NCI-H1048 (cell line): ENCODE results near the gene TMEM198.

Source experiments
- DNase-seq: peaks from one replicate; lab custom pipeline; 2025; lab: John Stamatoyannopoulos, UW

Gene TMEM198

DNA sequence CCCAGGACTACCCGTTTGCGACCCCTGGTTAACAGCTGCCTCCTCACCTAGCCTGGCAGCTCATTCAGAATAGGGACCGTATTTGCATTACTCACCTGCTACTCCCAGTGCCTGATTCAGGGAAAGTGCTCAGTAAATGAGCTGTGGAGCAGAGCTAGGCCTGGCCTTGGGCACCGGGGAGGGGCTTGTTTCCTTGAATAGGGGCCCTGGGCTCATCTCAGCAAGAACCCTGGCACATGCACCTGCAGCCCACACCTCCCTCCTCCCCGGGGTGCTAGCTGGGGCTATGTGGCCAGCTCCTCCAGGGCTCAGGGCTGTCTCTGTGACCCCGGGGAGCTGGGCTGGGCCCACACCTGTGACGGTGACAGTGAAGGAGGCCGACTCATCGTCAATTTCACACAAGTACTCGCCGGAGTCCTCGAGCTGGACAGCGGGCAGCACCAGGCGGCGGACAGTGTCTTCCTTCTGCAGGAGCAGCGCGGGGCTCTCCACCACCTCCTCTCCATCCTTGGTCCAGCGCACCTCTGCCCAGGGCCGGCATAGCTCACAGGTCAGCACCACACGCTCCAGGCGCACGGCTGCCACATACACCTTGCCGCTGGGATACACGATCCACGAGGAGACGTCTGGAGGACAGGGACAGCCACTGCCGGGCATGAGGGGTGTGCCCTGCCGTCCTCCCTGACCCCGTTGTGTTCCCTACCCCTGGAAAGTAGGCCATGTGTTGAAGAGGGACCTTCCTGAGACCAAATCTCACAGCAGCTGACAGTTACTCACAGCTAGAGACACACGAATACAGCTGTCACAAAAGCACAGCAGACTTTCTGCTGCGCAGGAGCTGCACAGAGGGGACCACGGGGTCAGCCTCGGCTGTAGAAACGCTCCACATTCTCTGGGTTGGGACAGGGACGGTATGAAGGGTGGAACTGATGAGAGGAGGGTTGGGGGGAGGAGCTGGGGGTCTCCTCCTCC is 18.5 kb downstream of the TMEM198 start:
- DNase-seq, result no peak

- DNase-seq, result no peak
Observed at GRCh38 chr2:219563271-219563928, 19.6 kb downstream of the TMEM198 start.

DNA sequence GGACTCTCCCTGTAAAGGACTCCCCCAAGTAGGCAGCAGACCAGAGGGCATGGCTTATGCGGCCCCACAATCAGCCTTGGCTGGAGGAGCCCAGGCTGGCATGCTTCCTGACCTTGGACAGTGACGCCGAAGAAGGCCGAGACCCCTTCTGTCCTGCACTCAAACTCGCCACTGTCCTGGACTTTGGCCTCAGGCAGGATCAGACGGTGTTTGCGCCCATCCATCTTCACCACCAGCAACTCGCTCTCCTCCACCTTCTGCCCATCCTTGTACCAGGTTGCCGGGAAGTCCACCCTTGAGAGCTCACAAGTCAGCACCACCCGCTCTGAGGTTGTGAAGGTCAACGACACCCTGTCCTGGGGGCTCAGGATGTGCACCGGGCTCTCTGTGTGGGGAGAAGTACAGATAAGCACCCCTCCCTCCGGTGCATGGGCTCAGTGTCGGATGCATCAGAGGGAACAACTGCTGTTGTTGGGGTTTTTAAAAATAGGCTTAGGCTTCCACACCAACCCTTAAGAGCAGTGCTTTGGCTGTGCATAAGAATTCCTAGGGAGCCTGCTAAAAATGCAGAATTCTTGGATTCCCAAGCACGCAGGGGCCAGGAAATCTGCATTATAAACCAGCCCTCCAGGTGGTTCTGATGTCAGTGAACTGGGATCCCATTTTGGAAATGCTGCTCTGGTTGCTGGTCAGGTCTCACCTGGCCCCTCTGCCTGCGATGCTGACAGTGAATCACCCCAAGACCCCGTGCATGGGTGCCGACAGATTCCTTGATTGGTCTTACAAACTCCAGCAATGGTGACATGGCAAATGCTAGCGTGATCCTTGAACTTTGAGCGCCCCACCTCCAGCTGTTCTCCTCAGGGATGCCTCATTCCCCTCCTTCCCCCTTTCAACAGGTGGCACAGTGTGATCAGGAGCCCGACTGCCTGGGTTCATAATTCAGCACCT is 21.6 kb downstream of the TMEM198 start:
- no peak for DNase-seq

- DNase-seq, result no peak
Observed at GRCh38 chr2:219566640-219567039, 22.8 kb downstream of the TMEM198 start.

- DNase-seq, result no peak
Observed at GRCh38 chr2:219567131-219567530, 23.3 kb downstream of the TMEM198 start.

DNA sequence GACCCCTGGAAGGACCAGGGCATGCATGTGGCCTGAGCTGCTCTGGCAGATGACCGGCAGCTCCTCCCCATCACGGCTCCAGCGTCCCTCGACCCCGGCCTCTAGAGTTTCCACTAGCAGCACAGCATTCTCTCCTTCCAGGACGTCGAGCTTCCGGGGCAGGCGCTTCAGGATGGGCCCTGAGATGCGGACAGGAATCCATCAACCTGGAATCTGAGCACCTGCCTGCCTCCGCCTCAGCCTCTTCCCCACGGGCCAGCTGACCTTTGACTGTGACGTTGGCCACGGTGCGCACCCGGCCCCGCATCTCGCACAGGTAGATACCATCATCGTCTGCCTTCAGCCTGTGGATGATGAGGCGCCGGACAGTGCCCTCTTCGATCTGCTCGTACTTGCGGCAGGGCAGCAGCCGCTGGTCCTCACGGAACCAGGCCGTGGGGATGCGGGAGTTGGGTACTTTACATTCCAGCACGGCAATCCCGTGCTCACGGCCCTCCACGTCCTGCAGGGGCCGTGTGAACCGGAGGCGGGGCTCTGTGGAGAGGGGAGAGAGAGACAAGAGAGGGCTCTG is 24.0 kb downstream of the TMEM198 start:
- no peak for DNase-seq

- no peak for DNase-seq
Observed at GRCh38 chr2:219569041-219569440, 25.2 kb downstream of the TMEM198 start.

DNA sequence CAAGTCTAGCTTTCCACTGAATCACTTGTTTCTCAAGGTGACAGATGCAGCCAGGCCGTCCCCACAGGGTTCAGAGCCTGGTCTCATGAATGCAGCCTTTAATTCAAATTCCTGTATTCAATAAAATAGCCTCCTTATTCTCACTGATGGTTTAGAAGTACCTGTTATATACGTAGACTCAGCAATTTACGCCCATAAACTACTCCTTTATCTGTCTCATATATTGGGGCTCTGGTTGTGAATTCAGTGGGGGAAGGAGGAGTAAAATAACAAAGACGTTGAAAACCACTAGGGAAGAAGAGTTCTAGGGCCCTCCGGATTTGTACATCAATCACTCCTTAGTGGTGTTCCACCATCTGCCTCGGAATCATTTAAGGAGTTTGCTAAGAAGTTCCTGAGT is 25.8 kb downstream of the TMEM198 start:
- DNase-seq, result no peak

DNA sequence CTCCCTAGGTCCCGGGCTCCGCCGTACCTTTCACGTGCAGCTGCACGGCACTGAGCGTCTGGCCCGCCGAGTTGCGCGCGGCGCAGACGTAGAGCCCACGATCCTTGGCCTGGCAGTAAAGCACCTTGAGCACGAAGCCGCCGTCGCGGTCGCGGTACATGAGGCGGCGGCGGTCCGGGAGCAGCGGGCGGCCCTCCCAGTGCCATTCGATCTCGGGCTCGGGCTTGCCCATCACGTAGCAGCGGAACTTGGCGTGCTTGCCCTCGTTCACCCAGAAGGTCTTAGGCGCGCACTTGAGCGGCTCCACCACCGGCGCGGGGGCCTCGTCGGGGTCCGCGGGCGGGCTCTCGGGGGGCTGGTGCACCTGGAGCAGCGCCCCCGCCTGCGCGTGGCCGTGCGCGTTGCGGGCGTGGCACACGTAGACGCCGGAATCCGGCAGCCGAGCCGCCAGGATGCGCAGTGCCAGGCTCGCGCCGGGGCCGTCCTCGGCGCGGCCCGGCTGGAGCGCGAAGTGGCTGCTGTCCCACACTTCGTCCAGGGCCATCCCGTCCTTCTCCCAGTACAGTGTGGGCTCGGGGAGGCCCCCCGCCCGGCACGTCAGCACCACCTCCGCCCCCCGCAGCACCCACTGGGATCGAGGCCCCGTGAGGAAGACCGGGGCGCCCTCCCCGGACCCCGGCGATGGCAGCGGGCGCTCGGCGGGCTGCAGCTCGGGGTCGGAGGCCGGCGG is 26.5 kb downstream of the TMEM198 start:
- DNase-seq, result no peak

DNA sequence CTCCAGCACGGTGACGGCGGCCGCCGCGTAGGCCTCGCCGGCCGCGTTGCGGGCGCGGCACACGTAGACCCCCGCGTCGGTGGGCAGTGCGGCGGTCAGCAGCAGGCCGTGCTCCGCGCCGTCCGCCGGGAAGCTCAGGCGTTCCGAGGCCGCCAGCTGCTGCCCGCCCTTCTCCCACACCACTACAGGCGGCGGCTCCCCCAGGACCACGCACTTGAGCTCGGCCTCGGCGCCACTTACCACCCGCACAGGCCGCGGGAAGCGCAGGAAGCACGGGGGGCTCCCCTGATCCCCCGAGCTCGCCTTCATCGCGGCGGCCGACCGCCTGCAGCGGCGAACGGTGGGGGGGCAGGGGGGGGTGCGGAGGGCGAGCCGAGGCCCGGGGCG is 27.1 kb downstream of the TMEM198 start:
- no peak for DNase-seq

GRCh38 chr2:219571311-219572236 is 27.7 kb downstream of the TMEM198 start, which contains the start of gene OBSL1:
TSS of gene OBSL1 (minus strand) at chr2:219571539. CDS start at chr2:219571232, 307 bp downstream.
- DNase-seq, result peak; percentile 41

- DNase-seq, result no peak
Observed at GRCh38 chr2:219572237-219573001, 28.6 kb downstream of the TMEM198 start, which contains the start of gene INHA. TSS of gene INHA (plus strand) at chr2:219572310. CDS start at chr2:219572375, 65 bp downstream.

GRCh38 chr2:219573166-219573565 is 29.3 kb downstream of the TMEM198 start:
- no peak for DNase-seq

DNA sequence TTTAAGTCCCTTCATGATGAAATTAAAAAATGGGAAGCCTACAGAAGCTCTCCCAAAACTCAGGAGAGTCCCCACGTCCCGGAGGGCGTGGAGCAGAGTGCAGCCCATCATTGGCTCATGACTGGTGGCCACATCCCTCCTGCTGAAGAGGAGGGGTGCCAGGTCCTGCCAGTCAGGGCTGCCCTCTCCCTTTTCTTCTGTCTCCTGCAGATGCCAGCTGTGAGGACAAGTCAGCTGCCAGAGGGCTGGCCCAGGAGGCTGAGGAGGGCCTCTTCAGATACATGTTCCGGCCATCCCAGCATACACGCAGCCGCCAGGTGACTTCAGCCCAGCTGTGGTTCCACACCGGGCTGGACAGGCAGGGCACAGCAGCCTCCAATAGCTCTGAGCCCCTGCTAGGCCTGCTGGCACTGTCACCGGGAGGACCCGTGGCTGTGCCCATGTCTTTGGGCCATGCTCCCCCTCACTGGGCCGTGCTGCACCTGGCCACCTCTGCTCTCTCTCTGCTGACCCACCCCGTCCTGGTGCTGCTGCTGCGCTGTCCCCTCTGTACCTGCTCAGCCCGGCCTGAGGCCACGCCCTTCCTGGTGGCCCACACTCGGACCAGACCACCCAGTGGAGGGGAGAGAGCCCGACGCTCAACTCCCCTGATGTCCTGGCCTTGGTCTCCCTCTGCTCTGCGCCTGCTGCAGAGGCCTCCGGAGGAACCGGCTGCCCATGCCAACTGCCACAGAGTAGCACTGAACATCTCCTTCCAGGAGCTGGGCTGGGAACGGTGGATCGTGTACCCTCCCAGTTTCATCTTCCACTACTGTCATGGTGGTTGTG is 30.9 kb downstream of the TMEM198 start:
- no peak for DNase-seq

DNA sequence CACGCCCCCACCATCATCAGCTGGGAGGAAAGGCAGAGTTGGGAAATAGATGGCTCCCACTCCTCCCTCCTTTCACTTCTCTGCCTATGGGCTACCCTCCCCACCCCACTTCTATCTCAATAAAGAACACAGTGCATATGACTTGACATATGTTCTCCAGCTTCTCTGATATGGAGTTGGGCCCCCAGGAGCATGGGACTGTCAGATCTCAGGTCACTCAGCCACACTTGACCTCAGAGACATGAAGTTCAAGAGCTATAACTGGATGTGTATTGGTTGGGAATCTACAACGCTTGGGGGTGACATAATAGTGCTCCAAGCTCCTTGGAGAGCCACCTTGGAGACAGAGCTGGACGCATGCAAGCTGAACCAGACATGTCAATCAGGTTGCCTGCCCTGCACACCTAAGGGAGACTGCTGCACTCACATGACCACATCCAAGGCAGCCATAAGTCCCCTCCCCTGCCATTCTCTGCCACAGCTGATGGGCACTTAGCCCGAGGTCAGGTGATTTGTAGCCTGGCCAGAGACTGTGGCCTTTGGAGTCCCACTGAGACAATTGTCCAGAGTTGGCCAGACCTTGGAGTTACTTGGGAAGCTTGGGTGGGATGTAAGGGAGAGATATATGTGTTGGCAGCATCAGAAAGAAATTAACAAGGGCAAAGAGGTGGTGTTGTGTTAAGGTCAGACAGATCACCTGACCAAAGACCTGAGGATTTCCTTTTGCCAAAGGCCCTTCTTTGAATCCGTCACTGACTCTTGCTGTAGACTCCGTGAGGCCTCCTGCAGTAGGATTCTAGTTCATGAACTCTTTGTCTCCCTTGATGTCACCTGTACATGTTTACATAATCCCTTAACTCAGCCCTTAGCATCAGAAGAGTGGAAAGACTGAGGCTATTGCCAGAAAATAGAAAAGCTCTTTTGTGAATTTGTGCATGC is 32.0 kb downstream of the TMEM198 start:
- DNase-seq, result no peak

DNA sequence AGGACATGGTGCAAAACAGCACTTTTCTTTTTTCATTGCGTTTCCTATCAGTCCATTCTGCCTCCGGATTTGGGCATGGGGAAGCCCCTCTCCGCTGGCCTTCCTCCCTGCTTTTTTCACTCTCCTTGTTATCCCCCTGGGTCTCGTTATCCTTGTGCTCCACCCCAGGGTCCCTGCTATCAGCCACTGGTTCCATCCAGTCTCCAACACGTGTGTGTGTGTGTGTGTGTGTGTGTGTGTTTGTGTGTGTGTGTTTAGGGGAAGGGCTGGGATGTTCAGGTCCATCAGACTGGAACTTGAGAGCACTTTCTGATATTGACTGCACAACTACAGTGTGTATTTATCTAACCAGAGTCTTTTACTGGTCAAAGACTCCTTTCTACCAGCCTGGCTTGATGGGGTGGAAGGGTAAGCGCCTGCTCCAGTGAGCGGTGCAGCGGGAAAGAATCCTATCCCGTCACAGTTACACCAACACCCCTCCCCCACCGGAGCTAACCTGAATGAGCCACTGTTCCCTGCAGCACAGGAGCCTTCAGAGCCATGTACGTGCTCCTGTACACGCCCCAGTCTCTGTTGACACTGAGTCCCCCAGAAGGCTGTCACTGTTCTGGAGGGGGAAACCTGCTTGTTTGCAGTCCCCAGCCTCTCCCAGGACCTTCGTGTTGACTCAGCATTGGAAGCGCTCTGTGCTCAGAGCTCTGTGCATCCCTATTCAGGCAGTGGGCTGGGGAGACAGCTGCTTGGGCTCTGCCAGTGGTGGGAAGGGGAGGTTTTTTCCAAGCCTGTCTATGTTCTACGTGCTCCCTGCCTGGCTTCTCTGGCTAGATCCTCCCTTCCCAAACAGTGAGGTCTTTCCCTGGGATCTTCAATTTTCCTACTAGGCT is 32.9 kb downstream of the TMEM198 start:
- no peak for DNase-seq
